Tongue (tissue), 2 donors: ENCODE results near the gene EXD3. TPM values are rescaled to one million over a fixed set of nuclear protein-coding genes. Genes with fewer than 3 reads are reported as not detected.
"Not testable (repeated sequence)": the region's sequence is repeated elsewhere in the genome, so short reads cannot be mapped to it uniquely, and the experiment has no call there.

Experiments
- DNase-seq: peaks from one replicate; pipeline ENCODE4 v3.0.0-alpha.2; 2015
- total RNA-seq: library from RNA; depleted of rRNA; stranded (reverse); fragments of >200 nt; gene quantifications from one replicate; pipeline ENCODE4 v1.2.3, GENCODE V29; 2014

Gene EXD3, protein sequence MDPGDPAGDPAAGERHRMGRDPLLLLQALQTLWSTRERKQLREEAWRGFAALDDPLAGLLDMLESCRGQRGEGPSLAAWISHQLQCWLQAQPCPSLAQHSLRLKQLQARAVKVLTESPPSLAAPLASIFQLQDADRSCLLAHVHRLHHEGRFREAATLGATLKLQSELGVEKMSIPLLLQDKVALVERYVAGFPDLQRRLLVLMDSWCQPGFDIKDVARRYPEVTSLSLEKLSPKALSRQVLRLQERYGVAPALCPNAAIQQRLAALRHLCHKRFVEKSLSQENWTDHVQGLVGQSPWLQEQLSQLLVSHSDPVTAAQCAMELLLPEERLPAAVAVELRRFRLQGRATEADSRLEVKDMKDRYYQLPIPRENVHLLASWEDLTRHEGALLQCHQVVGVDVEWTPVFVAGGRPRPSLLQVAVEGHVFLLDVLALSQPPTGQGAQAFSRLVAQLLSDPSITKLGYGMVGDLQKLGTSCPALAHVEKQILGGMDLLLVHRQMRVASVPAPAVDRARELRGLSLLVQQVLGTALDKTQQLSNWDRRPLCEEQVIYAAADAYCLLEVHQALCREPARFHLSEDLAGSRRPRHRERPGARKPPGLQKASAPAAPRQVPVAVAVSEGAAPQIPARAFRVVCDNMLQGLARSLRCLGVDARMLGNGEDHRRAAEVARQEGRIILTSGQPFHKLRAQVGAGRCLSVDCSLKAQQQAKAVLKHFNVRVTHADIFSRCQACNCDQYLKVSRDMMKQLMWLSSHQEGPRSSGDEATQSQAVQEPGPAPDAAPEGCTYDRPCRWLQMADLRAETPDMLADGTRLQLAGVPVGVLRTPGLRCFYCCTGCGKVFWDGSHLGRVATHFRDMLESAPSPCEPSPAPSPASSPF
- total RNA-seq, result 19.9 TPM

DNA sequence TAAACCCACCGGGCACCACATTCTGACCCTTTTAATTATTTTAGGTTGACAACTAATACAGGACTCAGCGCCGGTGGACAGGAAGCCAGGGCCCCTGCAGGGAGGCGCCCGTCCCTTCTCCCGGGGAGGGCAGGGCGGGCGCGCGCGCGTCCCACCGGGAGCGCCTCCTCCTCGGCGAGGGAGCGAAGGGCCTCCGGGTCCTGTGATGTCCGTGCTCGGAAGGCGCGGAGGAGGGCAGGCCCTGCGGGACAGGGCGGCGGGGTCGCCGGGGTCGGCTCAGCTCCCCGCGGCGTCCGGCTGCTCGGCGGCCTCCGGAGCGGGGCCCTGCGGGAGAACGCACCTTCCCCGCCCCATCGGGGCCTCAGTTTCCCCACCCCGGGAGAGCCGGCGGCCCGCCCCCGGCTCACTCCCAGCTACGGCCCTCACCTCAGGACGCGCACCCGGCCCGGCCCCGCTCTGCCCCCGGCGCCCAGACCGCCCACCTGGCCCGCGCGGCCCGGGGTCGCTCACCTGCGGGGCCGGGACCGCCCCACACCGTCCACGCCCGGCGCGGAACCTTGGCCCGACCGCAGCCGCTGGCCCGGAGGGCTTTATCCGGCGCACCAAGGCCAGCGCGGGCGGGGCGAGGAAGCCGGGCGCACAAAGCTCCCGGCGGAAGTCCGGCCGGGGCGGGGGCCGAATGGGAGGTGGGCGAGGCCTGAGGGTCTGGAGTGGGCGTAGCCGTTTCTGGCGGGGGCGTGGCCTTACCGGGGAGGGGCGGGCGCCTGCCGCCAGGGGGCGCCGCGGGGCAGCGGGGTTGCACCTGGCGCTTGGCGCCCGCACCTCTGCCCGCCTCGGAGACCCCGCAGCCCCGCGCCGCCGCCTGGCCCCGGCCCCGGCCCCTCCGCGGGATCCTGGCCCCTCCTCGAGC lies at the start of gene EXD3, which contains the start of gene NOXA1:
Gene EXD3 (minus strand): TSS at position 559 of the 910 bp plus-strand sequence. CDS start 27,805 bp downstream, outside the sequence.
Gene NOXA1 (plus strand): TSS at position 790 of the 910 bp plus-strand sequence. CDS start 137 bp downstream, outside the sequence.
- peak; percentile 96 for DNase-seq

DNA sequence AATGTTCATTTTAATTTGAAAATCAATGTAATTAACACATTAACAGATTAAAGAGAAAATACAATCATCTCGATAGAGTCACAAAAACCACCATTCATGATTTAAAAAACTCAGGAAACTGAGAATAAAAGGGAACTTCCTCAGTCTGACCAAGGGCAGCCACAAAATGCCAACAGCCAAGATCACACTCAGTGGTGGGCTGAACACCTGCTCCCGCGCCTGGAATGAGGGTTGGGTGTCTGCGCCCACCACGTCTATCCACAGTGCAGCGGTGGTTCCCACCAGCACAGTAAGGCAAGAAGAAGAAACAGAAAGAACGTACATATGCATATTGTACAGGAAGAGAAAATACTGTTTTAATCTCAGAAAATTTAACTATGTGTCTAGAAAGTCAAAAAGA lies 47.8 kb upstream of the EXD3 start:
- DNase-seq, result no peak

DNA sequence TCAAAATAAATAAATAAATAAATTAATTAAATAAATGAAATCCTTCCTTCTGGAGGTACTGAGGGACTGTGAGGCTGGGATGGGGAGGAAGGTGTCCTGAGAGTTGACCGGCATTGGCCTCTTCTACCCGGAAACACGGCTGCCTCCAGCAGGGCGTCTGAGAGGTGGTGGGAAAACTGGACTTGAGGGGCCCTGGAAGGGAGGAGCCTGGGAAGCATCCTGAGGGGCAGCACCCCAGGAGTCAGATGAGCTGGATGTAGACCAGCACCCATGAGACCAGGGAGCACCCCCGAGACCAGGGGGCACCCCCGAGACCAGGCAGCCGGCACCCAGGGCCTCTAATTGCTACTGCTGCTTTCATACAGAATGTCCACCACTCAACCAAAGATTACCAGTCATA lies 44.9 kb upstream of the EXD3 start:
- DNase-seq, result no peak

DNA sequence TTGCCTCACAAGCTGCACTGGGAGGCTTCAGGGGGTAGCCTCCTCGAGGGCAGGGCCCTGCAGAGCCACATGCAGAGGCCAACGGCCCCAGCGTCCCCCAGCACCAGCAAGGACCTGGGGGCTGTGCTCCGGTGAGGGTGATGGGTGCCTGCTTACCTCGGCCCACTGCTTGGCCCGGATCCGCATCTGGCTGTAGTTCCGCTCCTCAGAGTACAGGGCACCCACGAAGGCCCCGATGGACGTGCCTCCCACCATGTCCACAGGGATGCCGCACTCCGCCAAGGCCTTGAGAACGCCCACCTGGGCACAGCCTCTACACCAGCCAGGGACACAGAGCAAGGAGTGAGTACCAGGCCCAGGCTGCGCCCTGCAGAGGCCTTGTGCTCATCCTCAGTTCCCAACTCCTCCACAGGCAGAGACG lies 44.2 kb upstream of the EXD3 start:
- DNase-seq, result no peak

DNA sequence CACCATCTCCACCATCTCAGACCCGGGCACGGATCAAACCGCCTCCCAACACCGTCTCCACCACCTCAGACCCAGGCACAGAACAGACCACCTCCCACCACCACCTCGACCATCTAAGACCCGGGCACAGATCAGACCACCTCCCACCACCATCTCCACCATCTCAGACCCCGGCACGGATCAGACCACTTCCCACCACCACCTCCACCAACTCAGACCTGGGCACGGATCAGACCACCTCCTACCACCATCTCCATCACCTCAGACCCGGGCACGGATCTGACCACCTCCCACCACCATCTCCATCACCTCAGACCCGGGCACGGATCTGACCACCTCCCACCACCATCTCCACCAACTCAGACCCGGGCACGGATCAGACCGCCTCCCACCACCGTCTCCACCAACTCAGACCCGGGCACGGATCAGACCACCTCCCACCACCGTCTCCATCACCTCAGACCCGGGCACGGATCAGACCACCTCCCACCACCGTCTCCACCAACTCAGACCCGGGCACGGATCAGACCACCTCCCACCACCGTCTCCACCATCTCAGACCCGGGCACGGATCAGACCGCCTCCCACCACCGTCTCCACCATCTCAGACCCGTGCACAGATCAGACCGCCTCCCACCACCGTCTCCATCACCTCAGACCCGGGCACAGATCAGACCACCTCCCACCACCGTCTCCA lies 43.6 kb upstream of the EXD3 start:
- not testable (repeated sequence) for DNase-seq

DNA sequence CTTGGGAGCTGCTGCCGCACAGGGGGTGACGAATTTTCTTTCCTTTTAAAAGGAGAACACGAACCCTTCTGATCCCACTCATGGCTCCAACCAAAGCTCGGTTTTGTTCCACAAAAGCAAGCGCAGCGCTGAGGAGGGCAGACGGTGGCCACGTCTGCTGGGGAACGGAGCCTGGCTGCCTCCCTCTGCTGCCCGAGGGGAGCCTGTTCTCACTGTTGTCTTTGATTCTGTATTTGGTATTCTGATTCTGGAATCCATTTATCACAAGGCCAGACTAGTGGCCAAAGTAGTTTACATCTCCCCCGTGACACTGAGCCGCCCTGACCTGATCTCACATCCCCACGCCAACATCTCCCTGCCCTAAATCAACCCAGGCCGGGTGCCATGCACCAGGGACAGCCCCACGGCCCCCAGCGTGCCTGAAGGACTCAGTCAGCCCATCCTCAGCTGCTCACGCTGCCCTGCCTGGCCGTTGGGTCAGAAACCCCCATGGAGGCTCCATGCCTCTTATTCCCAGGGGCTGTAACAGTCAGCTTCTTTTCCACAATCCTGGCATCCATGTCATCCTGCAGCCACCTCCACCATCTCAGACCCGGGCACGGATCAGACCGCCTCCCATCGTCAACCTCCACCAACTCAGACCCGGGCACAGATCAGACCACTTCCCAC lies 42.9 kb upstream of the EXD3 start:
- no peak for DNase-seq

DNA sequence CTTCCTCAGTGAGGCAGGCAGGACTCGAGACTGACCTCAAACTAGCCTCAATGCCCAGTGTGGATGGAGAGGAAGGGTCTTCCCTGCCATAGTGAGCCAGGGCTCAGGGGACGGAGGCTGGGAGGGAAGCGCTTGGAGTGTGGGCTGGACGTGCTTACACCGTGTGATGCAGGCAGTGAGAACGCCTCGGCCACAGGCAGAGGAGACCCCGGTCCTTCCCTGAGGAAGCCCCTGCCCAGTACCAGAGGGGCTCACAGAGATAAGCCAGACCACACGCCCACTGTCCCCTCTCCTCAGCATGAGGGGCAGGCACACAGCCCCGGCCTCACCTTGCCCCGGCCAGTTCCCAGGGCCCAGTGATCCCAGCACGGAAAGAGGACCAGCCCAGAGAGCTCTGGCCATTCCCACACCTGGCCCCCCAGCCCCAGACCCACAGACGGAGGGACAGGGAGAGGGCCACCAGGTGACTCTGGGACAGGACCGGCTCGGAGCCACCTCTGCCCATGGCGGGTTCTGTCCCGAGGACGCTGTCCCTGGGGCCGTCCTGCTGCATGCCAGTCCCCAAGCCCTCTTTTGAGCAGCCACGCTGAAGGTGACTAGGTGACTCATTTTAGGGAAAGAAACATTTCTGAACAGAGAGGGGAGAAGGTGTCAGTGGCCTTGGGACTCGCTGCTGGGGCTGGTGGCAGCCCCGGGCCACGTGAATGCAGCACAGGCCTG lies 42.2 kb upstream of the EXD3 start:
- no peak for DNase-seq

DNA sequence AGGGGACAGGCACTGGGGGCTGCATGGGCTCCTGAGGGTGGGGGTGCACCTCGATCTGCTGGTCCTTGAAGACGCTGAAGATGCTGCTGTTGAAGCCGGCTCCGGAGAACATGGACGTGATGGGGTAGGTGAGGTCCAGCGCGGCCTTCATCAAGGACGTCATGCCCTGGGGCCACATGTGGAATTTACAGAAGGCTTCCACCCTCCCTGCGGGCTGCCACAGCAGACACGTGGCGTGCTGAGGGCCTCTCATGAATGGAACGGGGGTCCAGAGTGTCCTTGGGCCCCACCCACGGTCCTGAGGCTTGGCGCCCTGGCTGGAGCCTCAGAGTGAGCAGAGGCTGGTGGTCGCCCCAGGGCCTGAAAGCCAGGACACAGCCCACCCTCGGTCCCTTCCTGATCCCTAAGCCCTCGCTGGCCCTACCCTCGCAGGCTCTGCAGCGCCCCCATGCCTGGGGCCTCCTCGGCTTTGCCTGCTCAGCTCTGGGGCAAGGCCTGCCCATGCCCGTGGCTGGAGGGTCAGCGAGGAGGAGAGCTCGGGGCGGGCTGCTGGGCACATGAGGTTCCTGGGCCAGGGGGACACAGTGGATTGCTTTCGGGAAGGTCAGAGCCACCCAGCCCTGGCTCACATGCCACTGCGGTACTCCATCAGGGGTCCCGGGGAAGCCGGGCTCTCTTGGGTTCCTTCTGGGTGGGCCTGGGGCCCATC lies 41.5 kb upstream of the EXD3 start:
- no peak for DNase-seq

DNA sequence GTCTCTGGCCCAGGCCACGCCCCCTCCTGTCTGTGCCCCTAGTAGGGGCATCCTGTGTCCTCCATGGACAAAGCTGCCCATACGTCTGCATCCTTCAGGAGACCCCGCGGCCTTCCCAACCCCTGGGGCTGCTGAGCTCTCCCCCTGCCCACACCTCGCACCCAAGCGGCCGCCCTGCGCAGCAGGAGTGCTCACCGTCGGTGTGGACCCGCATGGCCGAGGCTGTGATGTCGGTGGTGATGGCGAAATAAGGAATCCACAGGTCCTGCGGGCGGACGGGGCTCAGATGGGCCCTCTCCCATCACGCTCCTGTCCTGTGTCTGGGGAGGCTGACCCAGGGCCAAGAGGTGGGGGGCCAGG lies 40.9 kb upstream of the EXD3 start:
- no peak for DNase-seq

DNA sequence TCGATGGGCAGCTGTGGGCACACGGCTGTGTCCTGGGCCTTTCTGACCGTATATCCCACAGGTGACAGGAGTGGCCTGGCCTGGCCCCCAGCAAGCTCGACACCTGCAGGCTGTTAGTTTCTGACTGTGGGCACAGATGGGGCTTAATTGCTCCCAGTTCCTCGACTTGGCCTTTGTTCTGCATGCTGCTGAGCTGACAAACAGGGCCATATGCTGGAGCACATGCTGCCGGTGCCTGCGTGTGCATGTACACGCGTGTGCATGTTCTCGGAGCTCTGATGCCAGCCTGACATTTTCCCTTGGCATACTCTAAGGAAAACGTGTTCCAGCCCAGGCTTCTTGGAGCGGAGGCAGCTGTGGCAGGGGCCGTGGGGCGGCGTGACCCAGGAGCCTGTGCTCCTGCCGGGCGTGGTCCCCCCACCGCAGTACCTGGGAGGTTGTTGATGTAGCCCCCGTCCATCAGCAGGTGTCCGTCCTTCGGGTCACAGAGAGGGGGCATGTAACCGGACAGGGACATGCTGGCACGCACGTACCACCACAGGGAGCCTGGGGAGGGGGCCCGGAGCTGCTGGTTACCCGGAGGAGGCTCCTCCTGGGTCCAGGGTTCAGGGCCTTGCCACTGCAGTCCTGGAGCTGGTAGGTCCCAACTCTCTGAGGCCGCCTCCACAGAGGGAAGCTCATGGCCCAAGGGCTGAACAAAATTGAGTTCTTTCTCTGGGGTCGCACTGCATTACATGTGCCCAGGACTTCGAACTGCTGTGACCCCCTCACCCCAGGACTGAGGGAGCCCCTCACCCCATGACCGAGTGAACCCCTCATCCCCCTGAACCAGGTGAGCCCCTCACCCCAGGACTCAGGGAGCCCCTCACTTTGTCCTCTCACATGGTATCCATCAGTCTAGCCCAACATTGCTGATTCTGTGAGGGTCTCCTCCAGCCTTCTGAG lies 40.3 kb upstream of the EXD3 start:
- DNase-seq, result no peak

DNA sequence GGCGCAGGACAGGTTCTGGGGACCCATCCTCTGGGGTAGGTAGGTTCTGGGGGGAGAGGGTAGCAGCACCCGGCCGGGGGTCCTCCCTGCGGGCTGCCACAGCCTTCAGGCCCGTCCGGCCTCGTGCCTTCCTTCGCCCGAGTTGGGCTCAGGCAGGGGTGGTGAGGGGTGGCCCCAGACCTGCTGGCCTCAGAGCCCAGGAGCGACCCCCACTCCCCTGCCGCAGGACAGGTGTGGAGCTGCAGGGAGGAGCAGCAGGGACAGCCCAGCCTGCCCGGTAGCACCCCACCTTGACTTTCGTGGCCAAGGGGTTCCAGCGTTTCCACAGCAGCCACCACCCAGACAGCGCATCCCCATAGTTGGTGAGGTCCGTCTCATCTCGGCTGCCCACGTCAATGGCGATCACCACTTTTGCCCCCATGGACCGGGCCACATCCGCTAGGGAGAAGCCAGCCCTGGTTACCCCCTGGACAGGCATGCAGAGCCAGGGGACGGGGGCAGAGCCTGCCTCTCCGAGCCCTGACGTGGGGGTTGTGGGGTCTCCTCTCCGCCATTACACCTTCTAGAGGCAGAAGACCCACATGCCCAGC lies 39.5 kb upstream of the EXD3 start:
- DNase-seq, result no peak

DNA sequence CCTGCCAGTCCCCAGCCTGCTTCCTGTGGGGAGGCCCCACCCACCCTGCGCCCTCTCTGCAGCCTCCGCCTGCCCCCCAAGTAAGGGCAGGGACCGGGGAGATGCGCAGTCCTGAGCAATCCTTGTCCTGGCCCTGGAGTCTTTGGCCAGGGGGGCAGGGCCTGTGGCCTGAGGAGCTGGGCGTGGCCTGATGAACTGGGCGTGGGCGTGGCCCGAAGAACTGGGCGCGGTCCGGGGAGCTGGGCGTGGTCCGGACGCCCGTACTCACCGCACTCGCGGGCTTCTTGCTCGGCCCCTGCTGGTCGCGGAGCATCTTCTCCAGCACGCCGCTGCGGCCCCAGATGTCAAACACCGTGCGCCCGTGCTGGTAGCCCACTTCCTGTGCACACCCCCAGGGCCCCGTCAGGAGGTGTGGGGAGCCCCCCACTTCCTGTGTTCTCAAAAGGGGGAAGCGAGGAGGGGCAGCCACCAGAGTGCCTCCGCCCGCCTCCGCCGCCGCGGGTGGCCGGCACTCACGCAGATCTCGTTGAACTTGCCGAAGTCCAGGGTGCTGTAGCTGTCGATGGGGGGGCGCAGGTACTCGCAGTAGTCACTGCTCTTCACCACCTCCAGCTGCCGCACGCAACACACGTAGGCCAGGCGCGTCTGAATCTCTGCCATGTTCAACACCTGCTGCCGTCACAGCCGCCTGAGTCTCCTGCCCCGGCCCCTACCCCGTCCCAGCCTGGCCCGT lies 38.9 kb upstream of the EXD3 start:
- peak; percentile 41 for DNase-seq

DNA sequence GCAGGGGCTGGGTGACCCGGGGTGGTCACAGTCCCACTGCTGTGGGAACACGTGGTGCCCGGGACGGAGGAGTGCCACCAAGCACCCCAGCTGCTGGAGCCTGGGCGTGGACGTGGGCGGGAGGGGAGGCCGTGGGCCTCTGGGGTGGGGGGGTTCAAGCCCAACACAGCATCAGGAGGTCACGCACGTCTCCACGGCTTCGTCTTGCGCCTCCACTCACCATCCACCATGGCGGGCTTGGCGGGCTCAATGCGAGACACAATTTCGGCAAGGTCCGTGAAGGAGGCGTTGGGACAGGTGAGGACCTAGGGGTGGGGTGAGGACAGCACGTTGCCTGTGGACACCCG lies 38.3 kb upstream of the EXD3 start:
- DNase-seq, result no peak

DNA sequence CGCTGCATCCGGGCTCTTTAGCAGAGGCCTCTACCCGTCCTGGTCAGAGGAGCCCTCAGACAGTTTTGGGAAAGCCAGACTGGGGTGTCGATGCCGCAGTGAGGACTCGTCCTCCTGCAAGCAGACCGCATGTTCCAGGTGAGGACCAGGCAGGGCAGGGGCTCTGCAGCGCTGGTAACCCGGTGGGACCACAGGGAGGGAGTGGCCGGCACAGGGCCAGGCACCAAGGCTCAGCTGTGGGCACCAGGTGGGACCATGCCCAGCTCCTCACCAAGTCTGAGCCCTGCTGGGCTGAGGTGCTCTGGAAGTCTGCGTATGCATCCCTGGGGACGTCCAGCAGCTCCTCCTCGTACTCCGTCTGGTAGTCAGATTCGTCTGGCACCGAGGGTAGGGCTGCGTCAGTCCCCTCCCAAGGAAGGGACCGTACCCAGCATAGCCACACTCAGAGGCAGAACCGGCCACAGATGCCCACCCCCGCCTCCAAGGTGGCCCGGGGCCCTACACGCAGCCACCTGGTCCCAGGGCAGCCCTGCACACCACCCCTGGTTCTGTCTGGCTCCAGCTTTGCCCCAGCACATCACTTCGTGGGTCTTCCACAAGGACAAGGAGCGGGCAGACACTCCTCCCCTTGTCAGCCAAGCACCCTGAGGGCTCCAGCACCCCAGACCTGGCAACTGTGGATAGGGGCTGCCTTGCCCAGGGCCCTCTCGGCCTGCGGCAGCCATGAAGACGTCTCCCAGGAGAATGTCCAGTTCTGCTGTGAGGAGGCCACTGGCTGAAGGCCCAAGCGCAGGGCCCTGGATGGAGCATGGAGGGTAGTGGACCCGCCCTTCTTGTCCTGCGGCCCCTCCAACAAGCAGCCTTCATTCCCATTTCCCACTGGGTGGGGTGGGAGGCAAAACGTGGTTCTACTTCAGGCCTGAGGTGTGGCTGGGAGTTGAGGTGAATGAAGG lies 37.7 kb upstream of the EXD3 start:
- DNase-seq, result no peak

DNA sequence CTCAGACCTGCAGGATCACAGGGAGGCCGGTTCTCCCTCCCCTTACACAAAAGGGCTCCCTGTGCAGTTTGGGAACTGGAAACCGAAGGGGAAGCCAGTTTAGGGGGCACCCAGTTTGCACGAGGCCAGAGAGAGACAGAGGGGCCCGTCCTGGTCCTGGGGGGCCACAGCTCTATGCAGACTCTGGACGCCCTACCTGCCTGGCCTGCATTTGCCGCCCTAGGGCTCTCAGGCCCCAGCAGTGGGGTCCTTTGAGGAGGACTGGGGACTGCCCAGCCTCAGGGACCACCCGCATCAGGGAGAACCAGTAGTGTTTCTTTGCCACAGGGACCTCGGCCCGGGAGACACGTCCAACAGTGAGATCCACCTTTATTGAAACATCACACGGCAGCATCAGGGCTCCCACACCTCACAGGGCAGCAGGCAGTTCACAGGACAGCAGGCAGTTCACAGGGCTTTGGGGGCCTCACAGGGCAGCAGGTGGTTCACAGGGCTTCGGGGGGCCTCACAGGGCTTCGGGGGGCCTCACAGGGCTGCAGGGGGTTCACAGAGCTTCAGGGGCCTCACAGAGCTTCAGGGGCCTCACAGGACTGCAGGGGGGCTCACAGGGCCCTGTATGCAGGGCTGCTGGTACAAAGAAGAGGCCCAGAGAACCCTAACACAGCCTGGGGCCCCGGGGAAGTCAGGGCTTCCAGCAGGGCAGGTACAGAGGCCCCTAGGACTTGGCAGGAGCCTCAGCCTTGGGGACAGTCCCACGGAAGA lies 36.8 kb upstream of the EXD3 start:
- no peak for DNase-seq
